GM12801 (cell line): ENCODE data around the gene SFR1.

ENCODE experiments used
- TF ChIP-seq, protein P1 (sequence below): IDR thresholded peaks from one replicate; pipeline ENCODE4 v1.5.1; 2011; ENCODE audit warnings: control low read depth; ENCODE audit not compliant: insufficient read length; ENCODE audit errors: extremely low read depth

The SFR1 gene

DNA sequence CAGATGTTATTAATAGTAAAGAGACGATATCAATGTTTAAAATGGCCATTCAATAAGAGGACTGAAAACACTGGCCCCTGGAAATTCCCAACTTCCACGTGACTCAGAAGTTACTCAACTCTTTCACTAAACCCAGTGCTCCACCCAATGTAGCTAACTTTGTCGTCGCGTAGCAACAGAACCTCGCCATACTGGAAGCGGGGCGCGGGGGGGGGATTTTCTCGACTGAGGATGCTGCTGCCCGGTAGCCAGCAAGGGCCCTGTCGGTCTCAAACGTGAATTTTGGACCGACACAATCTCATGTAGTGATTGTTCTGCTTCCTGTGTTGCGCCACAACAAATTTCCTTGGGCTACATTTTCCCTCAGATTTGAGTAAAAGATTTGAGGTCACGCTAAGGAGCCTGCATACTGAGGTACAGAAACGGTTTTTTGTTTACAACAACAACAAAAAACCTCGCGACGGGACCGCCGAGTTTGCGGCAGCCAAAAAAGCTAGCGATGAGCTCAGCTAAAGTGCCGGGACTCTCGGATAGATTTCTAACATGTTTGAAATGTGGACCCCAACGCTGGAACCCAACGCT, 977 bp upstream of the SFR1 start:
- TF ChIP-seq, protein P1, sequence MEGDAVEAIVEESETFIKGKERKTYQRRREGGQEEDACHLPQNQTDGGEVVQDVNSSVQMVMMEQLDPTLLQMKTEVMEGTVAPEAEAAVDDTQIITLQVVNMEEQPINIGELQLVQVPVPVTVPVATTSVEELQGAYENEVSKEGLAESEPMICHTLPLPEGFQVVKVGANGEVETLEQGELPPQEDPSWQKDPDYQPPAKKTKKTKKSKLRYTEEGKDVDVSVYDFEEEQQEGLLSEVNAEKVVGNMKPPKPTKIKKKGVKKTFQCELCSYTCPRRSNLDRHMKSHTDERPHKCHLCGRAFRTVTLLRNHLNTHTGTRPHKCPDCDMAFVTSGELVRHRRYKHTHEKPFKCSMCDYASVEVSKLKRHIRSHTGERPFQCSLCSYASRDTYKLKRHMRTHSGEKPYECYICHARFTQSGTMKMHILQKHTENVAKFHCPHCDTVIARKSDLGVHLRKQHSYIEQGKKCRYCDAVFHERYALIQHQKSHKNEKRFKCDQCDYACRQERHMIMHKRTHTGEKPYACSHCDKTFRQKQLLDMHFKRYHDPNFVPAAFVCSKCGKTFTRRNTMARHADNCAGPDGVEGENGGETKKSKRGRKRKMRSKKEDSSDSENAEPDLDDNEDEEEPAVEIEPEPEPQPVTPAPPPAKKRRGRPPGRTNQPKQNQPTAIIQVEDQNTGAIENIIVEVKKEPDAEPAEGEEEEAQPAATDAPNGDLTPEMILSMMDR = no peak

DNA sequence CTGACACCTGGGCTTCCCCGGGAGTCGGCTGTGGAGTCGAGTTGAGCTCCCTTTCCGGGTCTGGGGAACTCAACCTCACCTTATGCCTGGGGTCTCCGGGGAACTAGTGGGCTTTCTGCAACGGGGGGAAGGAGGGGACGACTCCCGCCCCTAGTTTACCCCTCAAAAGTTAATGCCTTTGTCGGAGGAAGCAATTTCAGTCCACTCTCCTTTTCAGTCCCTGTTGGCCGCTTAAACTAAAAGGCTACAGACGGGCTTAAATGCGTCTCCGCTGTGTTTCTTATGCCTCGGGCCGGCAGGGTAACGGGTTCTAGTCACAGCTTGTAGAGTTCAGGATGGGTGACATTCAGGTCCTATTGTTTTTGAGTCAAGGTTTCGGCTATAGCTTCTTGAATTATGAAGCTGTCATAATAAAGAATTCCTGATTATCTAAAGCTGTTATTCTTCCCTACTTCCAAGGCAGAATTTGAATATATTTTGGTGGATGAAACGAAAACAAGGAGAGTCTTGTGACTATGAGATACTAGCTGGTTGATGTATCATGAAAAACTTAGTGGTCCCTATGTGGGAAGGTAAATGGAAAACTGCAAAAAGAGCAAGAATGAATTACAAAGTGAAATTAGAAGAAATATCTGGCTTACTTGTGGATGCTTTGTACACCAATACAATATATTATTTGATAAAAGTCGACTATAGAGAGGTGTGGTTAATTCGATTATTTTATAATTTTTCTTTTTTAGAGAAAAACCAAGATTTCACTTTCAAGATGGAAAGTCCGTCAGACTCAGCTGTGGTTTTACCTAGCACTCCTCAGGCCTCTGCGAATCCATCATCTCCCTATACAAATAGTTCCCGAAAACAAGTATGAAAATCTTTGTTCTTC, 495 bp downstream of the SFR1 start:
- TF ChIP-seq, protein P1 = no peak

DNA sequence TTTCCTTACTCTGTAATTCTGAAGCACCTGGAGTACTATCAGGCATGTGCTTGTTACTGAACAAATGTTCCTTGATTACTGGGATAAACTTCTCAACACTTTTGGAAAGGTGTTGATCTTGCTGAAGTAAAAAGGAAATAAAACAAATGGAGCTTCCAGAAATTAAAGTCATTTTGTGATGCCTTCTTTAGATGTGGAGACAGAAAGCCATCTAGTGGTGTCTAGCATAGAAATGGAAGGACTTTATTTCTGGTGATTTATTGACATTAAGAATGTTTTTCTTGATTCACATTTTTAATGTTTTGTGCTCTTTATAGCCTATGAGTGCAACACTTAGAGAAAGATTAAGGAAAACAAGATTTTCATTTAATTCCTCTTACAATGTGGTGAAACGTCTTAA, 1.4 kb downstream of the SFR1 start:
- TF ChIP-seq, protein P1 = no peak

DNA sequence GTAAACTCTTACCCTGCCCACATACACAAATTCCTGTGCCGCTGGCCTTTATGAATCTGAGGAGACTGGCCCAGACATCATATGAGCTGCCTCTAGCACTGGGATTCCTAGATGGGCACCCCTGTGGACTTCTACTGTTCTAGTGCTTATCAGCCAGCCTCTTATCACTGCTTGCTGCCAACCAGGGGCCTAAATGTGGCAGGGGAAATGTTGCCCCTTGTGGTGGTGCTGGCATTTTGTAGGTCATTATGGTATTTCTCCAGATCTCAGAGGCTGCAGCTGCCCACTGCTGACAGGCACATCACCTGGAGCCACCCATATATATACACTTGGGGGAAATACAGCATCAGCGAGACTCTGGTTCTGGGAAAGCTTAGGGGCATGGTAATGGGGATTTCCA, 5.4 kb downstream of the SFR1 start:
- TF ChIP-seq, protein P1 = no peak

DNA sequence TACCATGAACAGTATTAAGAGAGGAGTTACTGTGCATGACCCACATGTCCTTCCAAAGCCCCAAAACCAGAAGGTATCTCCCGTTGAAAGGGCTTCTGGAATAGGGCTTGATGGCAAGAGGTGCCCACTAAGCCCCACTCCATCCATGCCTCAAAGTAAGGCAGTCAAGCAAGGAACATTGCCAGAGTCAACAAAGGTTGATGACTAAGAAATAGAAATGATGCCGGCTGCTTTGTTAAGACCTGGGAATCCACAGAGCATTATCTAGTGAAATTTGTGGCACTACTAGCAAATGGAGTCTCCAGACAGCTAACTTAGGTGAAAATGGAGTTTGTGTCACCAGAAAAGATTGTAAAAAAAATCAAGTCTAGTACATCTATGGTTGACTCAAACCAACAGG, 6.2 kb downstream of the SFR1 start:
- TF ChIP-seq, protein P1 = no peak

DNA sequence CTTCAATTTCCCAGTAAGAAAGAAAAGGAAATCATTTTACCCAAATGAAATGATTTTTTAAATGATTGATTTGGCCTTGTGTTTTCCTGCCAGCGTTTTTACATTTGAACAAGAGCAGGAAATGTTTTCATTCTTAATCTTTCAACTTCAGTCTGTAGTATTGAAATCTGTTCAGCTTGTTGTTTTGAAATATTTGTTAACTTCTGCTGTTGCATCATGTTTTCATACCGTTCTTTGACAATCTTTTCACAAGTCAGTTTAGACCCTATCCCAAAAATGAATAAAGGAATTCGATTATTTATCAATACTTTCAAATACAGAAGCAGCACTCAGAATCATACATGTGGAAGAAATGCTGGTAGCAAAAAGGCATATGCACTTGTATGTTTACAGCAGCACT, 8.1 kb downstream of the SFR1 start:
- TF ChIP-seq, protein P1 = no peak

DNA sequence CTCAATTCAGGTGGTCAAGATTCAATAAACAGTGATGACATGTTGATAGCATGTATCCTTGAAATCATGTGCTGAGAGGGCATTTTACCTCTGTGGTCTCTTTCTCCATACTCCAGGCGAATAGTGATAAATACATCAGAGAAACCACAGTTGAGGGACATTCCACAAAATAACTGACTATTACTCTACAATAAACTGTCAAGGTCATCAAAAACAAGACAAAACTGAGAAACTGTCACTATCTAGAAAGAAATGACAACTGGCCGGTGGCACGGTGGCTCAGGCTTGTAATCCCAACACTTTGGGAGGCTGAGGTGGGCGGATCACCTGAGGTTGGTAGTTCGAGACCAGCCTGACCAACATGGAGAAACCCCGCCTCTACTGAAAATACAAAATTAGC, 16.2 kb downstream of the SFR1 start:
- TF ChIP-seq, protein P1 = no peak
